H1 (cell line): ENCODE results near the gene CCDC175. TPM values are rescaled to one million over a fixed set of nuclear protein-coding genes. Genes with fewer than 3 reads are reported as not detected.

ENCODE experiments used
- CTCF ChIA-PET: fragments of 300-600 bp; sonication (Branson Sonifier 250); formaldehyde crosslinking; loops from one replicate; lab custom pipeline; 2021; ENCODE audit not compliant: partially characterized antibody; lab: Charles Lee
- POLR2A ChIA-PET: fragments of 300-600 bp; sonication (Branson Sonifier 250); formaldehyde crosslinking; loops from one replicate; lab custom pipeline; 2021; ENCODE audit warnings: inconsistent platforms; ENCODE audit not compliant: partially characterized antibody; lab: Charles Lee
- DNase-seq, 2 experiments: peaks; one replicate each; pipeline versions ENCODE4 v3.0.0 to v3.0.0-alpha.2; 2010 to 2022; ENCODE audit warnings: low spot score in 2 of 2, low read depth in 1 of 2, mixed read lengths in 1 of 2
- FAIRE-seq: peaks from 2 replicates; lab custom pipeline; 2011; peaks lifted over from hg19 to GRCh38; lab: Jason Lieb, UNC
- H2AFZ ChIP-seq: 2 replicates; pipeline ENCODE4 v1.8.1; 2012; ENCODE audit warnings: low read length, inconsistent platforms
- H2AK5ac ChIP-seq: 2 replicates; pipeline ENCODE4 v1.6.1; 2013; ENCODE audit warnings: low read depth, low read length
- H2BK120ac ChIP-seq: replicated peaks from 2 replicates; pipeline ENCODE3; 2013; ENCODE audit warnings: low read depth, low read length, inconsistent platforms
- H2BK12ac ChIP-seq: 2 replicates; pipeline ENCODE4 v1.6.1; 2013; ENCODE audit warnings: low read depth, low read length
- H2BK15ac ChIP-seq: 2 replicates; pipeline ENCODE4 v1.6.1; 2013; ENCODE audit warnings: low read length
- H2BK20ac ChIP-seq: 2 replicates; pipeline ENCODE4 v1.6.1; 2013; ENCODE audit warnings: low read length
- H2BK5ac ChIP-seq: 2 replicates; pipeline ENCODE4 v1.6.1; 2013; ENCODE audit warnings: low read depth, low read length
- H3K14ac ChIP-seq: 2 replicates; pipeline ENCODE4 v1.6.1; 2013; ENCODE audit warnings: inconsistent platforms; ENCODE audit not compliant: insufficient read length
- H3K18ac ChIP-seq: 2 replicates; pipeline ENCODE4 v1.6.1; 2013; ENCODE audit warnings: low read length; ENCODE audit errors: extremely low read depth
- H3K23ac ChIP-seq: 2 replicates; pipeline ENCODE4 v1.6.1; 2013; ENCODE audit warnings: inconsistent platforms; ENCODE audit not compliant: insufficient read length
- H3K23me2 ChIP-seq: 2 replicates; pipeline ENCODE4 v1.6.1; 2013; ENCODE audit warnings: low read depth, low read length
- H3K27ac ChIP-seq: 2 replicates; pipeline ENCODE4 v1.6.1; 2011; ENCODE audit warnings: low read depth, low read length, inconsistent platforms
- H3K27me3 ChIP-seq, 4 experiments: replicated peaks in 1 of 4; 1 replicate in 1 of 4; 2 replicates in 3 of 4; pipeline versions ENCODE4 v1.6.1 to v1.8.1; 2011 to 2013; ENCODE audit warnings: low read length in 3 of 4, mild to moderate bottlenecking in 3 of 4, inconsistent platforms in 2 of 4, mixed read lengths in 2 of 4, moderate library complexity in 1 of 4; ENCODE audit not compliant: control insufficient read depth in 3 of 4, insufficient read depth in 3 of 4; ENCODE audit errors: extremely low read depth in 1 of 4
- H3K36me3 ChIP-seq, 4 experiments: 2 replicates each; pipeline versions ENCODE4 v1.6.1 to v1.8.1; 2011 to 2013; ENCODE audit warnings: mild to moderate bottlenecking in 4 of 4, low read length in 3 of 4, moderate library complexity in 2 of 4, control low read depth in 1 of 4, inconsistent platforms in 1 of 4; ENCODE audit not compliant: insufficient read depth in 4 of 4, control insufficient read depth in 2 of 4
- H3K4ac ChIP-seq: replicated peaks from 2 replicates; pipeline ENCODE3; 2013; ENCODE audit warnings: low read length, low read depth, mixed read lengths, inconsistent platforms; ENCODE audit not compliant: insufficient read length
- H3K4me1 ChIP-seq, 4 experiments: replicated peaks in 1 of 4; 1 replicate in 1 of 4; 2 replicates in 3 of 4; pipeline versions ENCODE4 v1.6.1 to v1.8.1; 2011 to 2013; ENCODE audit warnings: low read length in 3 of 4, inconsistent platforms in 2 of 4, mixed read lengths in 1 of 4; ENCODE audit not compliant: insufficient read depth in 4 of 4, control insufficient read depth in 3 of 4
- H3K4me2 ChIP-seq, 2 experiments: 2 replicates each; pipeline versions ENCODE4 v1.6.1 to v1.8.1; 2011 to 2013; ENCODE audit warnings: low read depth in 2 of 2, low read length in 2 of 2, control low read depth in 1 of 2, inconsistent platforms in 1 of 2, mild to moderate bottlenecking in 1 of 2; ENCODE audit not compliant: insufficient read depth in 1 of 2
- H3K4me3 ChIP-seq, 4 experiments: fragments of 200-600, 300-600 bp in 1 of 4; sonication (generic), shearing (Covaris generic), sonication (Bioruptor Twin) in 1 of 4; 2 replicates each; pipeline versions ENCODE4 v1.5.1 to v1.8.1; 2011 to 2016; ENCODE audit warnings: low read length in 4 of 4, low read depth in 3 of 4, control low read depth in 2 of 4, inconsistent platforms in 2 of 4, mild to moderate bottlenecking in 2 of 4, mixed read lengths in 1 of 4, moderate library complexity in 1 of 4; ENCODE audit not compliant: insufficient read depth in 2 of 4; ENCODE audit errors: extremely low read depth in 1 of 4
- H3K56ac ChIP-seq: replicated peaks from 2 replicates; pipeline ENCODE3; 2013; ENCODE audit warnings: low read depth, mild to moderate bottlenecking, mixed read lengths, low read length, inconsistent platforms; ENCODE audit not compliant: insufficient read length
- H3K79me1 ChIP-seq: 2 replicates; pipeline ENCODE4 v1.6.1; 2013; ENCODE audit warnings: low read depth, low read length, control low read depth
- H3K79me2 ChIP-seq, 2 experiments: 2 replicates each; pipeline versions ENCODE4 v1.6.1 to v1.8.1; 2012 to 2013; ENCODE audit warnings: low read length in 2 of 2, mild to moderate bottlenecking in 2 of 2, inconsistent platforms in 1 of 2; ENCODE audit not compliant: insufficient read depth in 2 of 2, control insufficient read depth in 1 of 2
- H3K9ac ChIP-seq, 4 experiments: replicated peaks in 1 of 4; 1 replicate in 1 of 4; 2 replicates in 3 of 4; pipeline versions ENCODE4 v1.6.1 to v1.8.1; 2011 to 2013; ENCODE audit warnings: low read depth in 3 of 4, low read length in 3 of 4, control low read depth in 2 of 4, mild to moderate bottlenecking in 2 of 4, moderate library complexity in 2 of 4, inconsistent platforms in 1 of 4; ENCODE audit errors: extremely low read depth in 1 of 4
- H3K9me3 ChIP-seq, 2 experiments: 2 replicates each; pipeline versions ENCODE4 v1.6.1 to v1.8.1; 2012 to 2013; ENCODE audit warnings: mild to moderate bottlenecking in 2 of 2, moderate library complexity in 2 of 2, control low read depth in 1 of 2, inconsistent platforms in 1 of 2, low read depth in 1 of 2, low read length in 1 of 2, mixed read lengths in 1 of 2; ENCODE audit not compliant: insufficient read depth in 2 of 2
- H4K20me1 ChIP-seq, 2 experiments: replicated peaks in 1 of 2; 2 replicates each; pipeline versions ENCODE3 to v1.8.1; 2011 to 2013; ENCODE audit warnings: inconsistent platforms in 2 of 2, low read length in 2 of 2, mild to moderate bottlenecking in 1 of 2; ENCODE audit not compliant: insufficient read depth in 2 of 2, control insufficient read depth in 1 of 2
- H4K5ac ChIP-seq: 2 replicates; pipeline ENCODE4 v1.6.1; 2013; ENCODE audit warnings: low read length, low read depth, mixed read lengths, inconsistent platforms; ENCODE audit not compliant: insufficient read length
- H4K8ac ChIP-seq: 2 replicates; pipeline ENCODE4 v1.8.0; 2013; ENCODE audit warnings: mild to moderate bottlenecking, moderate library complexity, low read length, inconsistent platforms; ENCODE audit not compliant: insufficient read depth; ENCODE audit errors: extremely low read depth
- H4K91ac ChIP-seq: replicated peaks from 2 replicates; pipeline ENCODE3; 2013; ENCODE audit warnings: low read length, mixed read lengths, inconsistent platforms; ENCODE audit not compliant: insufficient read length
- BRCA1 ChIP-seq: IDR thresholded peaks from 2 replicates; pipeline ENCODE4 v1.6.1; 2012; ENCODE audit warnings: low read depth, low read length, improper control_type of control experiment
- CBX8 ChIP-seq: fragments of 300-800, 300-1000 bp; sonication (generic); IDR thresholded peaks from 2 replicates; pipeline ENCODE4 v1.7.1; 2016; ENCODE audit warnings: low read depth, low read length, borderline replicate concordance
- CREB1 ChIP-seq: IDR thresholded peaks from 2 replicates; pipeline ENCODE4 v1.6.1; 2012; ENCODE audit warnings: inconsistent platforms
- JUND ChIP-seq: IDR thresholded peaks from 2 replicates; pipeline ENCODE4 v1.6.1; 2011; ENCODE audit warnings: mild to moderate bottlenecking, improper control_type of control experiment, low read length
- KDM1A ChIP-seq: fragments of 200-600, 300-600 bp; sonication (generic); IDR thresholded peaks from 2 replicates; pipeline ENCODE4 v1.7.1; 2016; ENCODE audit warnings: mild to moderate bottlenecking, low read length, borderline replicate concordance
- POLR2AphosphoS5 ChIP-seq: IDR thresholded peaks from 2 replicates; pipeline ENCODE4 v1.6.1; 2011; ENCODE audit warnings: low read depth, low read length
- SRF ChIP-seq: IDR thresholded peaks from 2 replicates; pipeline ENCODE4 v1.6.1; 2011; ENCODE audit warnings: mild to moderate bottlenecking, low read depth, low read length, moderate library complexity
- TEAD4 ChIP-seq: IDR thresholded peaks from 2 replicates; pipeline ENCODE4 v1.6.1; 2012; ENCODE audit warnings: low read depth, low read length, inconsistent platforms, mixed read lengths
- YY1 ChIP-seq: IDR thresholded peaks from 2 replicates; pipeline ENCODE4 v1.6.1; 2011; ENCODE audit warnings: low read depth, mild to moderate bottlenecking, low read length
- ZNF274 ChIP-seq: IDR thresholded peaks from 2 replicates; pipeline ENCODE4 v1.7.0; 2012; ENCODE audit warnings: low read length, borderline replicate concordance; ENCODE audit errors: extremely low read depth
- WGBS, 2 experiments: shearing (Covaris generic) in 1 of 2; methylation state at CpG; one replicate each; pipeline versions ENCODE4 v1.1.6 to v1.1.7; 2013 to 2015; ENCODE audit warnings: low lambda C conversion rate in 2 of 2, mixed read lengths in 2 of 2, inconsistent platforms in 1 of 2, low coverage in 1 of 2, missing lambda C conversion rate in 1 of 2; ENCODE audit not compliant: insufficient replicate concordance in 2 of 2, insufficient coverage in 1 of 2, insufficient read length in 1 of 2; ENCODE audit errors: extremely low coverage in 1 of 2, missing lambda C conversion rate in 1 of 2; 5-methylcytosine and 5-hydroxymethylcytosine counted together
- polyA plus RNA-seq, 7 experiments: library from polyadenylated mRNA; depleted of rRNA in 3 of 7; stranded (reverse) in 5 of 7; unstranded in 2 of 7; fragments of >200 nt in 5 of 7; fragments of 200-250 nt in 2 of 7; gene quantifications; 1 replicate in 5 of 7; 2 replicates in 1 of 7; 4 replicates in 1 of 7; pipeline versions ENCODE4 v1.2.1 to v1.2.3, GENCODE V29; 2011 to 2013; ENCODE audit warnings: missing spikeins in 2 of 7, mixed read lengths in 2 of 7
- total RNA-seq: library from RNA; stranded (reverse); fragmentation: NEBNext Ultra II Directional; extraction: Animal tissue kit (Norgen Biotek cat#: 25700); gene quantifications from 2 replicates; pipeline ENCODE4 v1.2.1, GENCODE V29; 2021
- TF ChIP-seq, protein P1 (sequence below): IDR thresholded peaks from 2 replicates; pipeline ENCODE4 v1.6.1; 2011; ENCODE audit warnings: low read length, improper control_type of control experiment
- TF ChIP-seq, protein P2 (sequence below): IDR thresholded peaks from 2 replicates; pipeline ENCODE4 v1.6.1; 2012; ENCODE audit warnings: low read length, inconsistent platforms

Gene CCDC175
- total and polyA plus RNA-seq, 2 of the 8 experiments (the other 6 are each of a cell fraction or from before 2014, with no cell fraction given) = 0.19 TPM; not detected in 1

DNA sequence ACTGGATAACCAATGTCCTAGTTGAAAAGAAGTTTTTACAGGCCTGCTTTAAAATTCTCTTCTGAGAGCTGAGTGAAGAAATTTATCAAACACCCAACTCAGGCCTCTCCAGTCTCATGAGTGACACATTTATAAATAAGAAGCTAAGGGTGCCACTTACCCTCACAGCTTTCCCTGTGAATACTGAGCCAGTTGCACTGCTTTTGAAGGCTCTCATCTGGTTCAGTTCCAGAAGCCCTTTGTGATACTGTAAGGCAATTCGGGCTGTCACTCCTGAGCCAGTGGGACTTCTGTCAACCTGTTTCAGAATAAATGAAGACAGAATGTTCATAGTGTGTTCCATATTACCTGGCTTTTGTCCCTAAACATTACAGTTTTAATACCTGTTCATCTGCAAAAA, 100.9 kb downstream of the CCDC175 start:
- Histone ChIP-seq H2BK20ac (no peak overlapping the region), H3K9me3 (no peaks in the 10 kb centered on the region), H4K20me1 (no peaks in the 10 kb centered on the region), H3K4me1 (no peaks in the 10 kb centered on the region), H3K9ac (no peak overlapping the region), H4K91ac (no peak overlapping the region), H2BK5ac (no peak overlapping the region), H2AK5ac (no peak overlapping the region), H3K56ac (no peak overlapping the region), H2AFZ (no peak overlapping the region), H3K4ac (no peak overlapping the region), H3K23ac (no peak overlapping the region), H3K23me2 (no peaks in the 10 kb centered on the region), H3K18ac (no peak overlapping the region), H3K79me1 (no peaks in the 10 kb centered on the region; the same call in 1 of the 2 replicates), H2BK15ac (no peak overlapping the region), H3K79me2 (no peaks in the 10 kb centered on the region), H4K5ac (no peak overlapping the region), H3K36me3 (peaks cover 11 to 50% (median 23%) of the 10 kb centered on the region in 4 experiments), H3K4me3 (no peak overlapping the region), H3K27me3 (no peaks in the 10 kb centered on the region), H2BK12ac (no peak overlapping the region), H3K4me2 (no peak overlapping the region), H3K27ac (no peak overlapping the region), H4K8ac (no peak overlapping the region), H3K14ac (no peak overlapping the region), H2BK120ac (no peak overlapping the region)
- DNase-seq (no peak), FAIRE-seq (no peak)
- WGBS, 2 experiments = 100% methylated on average over 1 of the region's 1 CpG; no CpG with 5 or more reads in 1 of the 2 experiments
- ChIA-PET POLR2A (interaction anchor here (0.8 to 2.0 kb wide), 2 partner anchors 8 to 11 kb away, joined by 3 to 6 read pairs; partner anchors contain the start of genes JKAMP and L3HYPDH), CTCF (interaction anchor here (0.7 to 3.3 kb wide), 3 partner anchors 10 to 469 kb away, joined by 3 to 11 read pairs (median 3); partner anchors contain the start of gene CCDC175)
- TF ChIP-seq, protein P1, sequence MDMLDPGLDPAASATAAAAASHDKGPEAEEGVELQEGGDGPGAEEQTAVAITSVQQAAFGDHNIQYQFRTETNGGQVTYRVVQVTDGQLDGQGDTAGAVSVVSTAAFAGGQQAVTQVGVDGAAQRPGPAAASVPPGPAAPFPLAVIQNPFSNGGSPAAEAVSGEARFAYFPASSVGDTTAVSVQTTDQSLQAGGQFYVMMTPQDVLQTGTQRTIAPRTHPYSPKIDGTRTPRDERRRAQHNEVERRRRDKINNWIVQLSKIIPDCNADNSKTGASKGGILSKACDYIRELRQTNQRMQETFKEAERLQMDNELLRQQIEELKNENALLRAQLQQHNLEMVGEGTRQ = no peak
- no peak for TF ChIP-seq POLR2AphosphoS5
- no peak for TF ChIP-seq KDM1A
- TF ChIP-seq JUND = no peak
- no peak for TF ChIP-seq CBX8
- TF ChIP-seq ZNF274 = no peak
- no peak for TF ChIP-seq TEAD4
- TF ChIP-seq CREB1 = no peak
- TF ChIP-seq YY1 = no peak
- TF ChIP-seq, protein P2, sequence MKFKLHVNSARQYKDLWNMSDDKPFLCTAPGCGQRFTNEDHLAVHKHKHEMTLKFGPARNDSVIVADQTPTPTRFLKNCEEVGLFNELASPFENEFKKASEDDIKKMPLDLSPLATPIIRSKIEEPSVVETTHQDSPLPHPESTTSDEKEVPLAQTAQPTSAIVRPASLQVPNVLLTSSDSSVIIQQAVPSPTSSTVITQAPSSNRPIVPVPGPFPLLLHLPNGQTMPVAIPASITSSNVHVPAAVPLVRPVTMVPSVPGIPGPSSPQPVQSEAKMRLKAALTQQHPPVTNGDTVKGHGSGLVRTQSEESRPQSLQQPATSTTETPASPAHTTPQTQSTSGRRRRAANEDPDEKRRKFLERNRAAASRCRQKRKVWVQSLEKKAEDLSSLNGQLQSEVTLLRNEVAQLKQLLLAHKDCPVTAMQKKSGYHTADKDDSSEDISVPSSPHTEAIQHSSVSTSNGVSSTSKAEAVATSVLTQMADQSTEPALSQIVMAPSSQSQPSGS = no peak
- no peak for TF ChIP-seq BRCA1
- no peak for TF ChIP-seq SRF
